Upper lobe of right lung (tissue), 1 donor: ENCODE results near the gene IGFL4. TPM values are rescaled to one million over a fixed set of nuclear protein-coding genes. Genes with fewer than 3 reads are reported as not detected.
A peak's percentile ranks its signal among the peaks of the same experiment; 100 is the strongest.

Source experiments
- ATAC-seq: fragments of 200-7000 bp; cut with Tn5 transposase; one replicate; pipeline ENCODE4 v1.9.1; 2020; ENCODE audit warnings: mild to moderate bottlenecking, moderate library complexity
- DNase-seq: peaks from one replicate; pipeline ENCODE4 v3.0.0-alpha.2; 2020
- H3K27ac ChIP-seq: fragments of 200-600 bp; one replicate; pipeline ENCODE4 v1.8.0; 2022
- H3K27me3 ChIP-seq: fragments of 200-600 bp; one replicate; pipeline ENCODE4 v1.8.0; 2022; ENCODE audit warnings: mild to moderate bottlenecking
- H3K36me3 ChIP-seq: fragments of 200-600 bp; one replicate; pipeline ENCODE4 v1.8.0; 2022
- H3K4me1 ChIP-seq: fragments of 200-600 bp; one replicate; pipeline ENCODE4 v1.8.0; 2022
- H3K4me3 ChIP-seq: fragments of 200-600 bp; one replicate; pipeline ENCODE4 v1.8.0; 2022; ENCODE audit warnings: mild to moderate bottlenecking
- H3K9me3 ChIP-seq: fragments of 200-600 bp; one replicate; pipeline ENCODE4 v1.8.0; 2022
- CTCF ChIP-seq: fragments of 200-600 bp; IDR thresholded peaks from one replicate; pipeline ENCODE4 v1.8.0; 2022; ENCODE audit warnings: antibody characterized with exemption
- intact Hi-C: fragments of 100-400 bp; cut with DNase I; formaldehyde crosslinking; loops from one replicate; pipeline ENCODE4 v1.11.0; 2022
- total RNA-seq: library from RNA; stranded (reverse); fragmentation: NEBNext Ultra II Directional; extraction: Animal tissue kit (Norgen Biotek cat#: 25700); gene quantifications from one replicate; pipeline ENCODE4 v1.2.1, GENCODE V29; 2021
- donor health status: DM: no; HTN: yes; CAD: no; lungs with severe emphysema.

Gene IGFL4
- total RNA-seq, 1 donor from 2014 or later, result not detected

DNA sequence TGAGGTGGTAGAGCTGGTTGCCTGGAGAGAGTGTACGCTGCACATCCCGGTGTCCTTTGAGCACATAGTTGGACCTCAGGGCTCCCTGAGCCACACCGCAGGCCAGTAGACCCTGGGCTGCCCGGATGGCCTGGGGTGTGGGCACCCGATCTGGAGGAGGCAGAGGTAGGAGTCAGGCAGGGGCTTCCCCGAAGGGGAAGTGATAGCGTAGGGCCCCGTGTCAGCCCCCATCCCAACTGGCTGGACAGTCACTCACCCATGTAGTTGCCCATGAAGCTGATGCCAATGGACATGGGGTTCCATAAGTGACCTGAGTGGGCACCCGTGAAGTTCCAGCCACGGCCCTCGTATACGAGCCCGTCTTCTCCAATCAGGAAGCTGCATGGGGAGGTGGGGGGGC lies 21.5 kb downstream of the IGFL4 start:
- TF ChIP-seq CTCF, result no peak
- H3K36me3 ChIP-seq, result no peaks in the 10 kb centered on the region
- intact Hi-C loops, result no loop called here
- H3K4me1 ChIP-seq, result peaks cover 4% of the 10 kb centered on the region
- no peak overlapping the region for H3K27ac ChIP-seq
- no peak overlapping the region for H3K4me3 ChIP-seq
- no peaks in the 10 kb centered on the region for H3K9me3 ChIP-seq
- ATAC-seq, result no peak
- H3K27me3 ChIP-seq, result peaks cover 30% of the 10 kb centered on the region
- no peak for DNase-seq

DNA sequence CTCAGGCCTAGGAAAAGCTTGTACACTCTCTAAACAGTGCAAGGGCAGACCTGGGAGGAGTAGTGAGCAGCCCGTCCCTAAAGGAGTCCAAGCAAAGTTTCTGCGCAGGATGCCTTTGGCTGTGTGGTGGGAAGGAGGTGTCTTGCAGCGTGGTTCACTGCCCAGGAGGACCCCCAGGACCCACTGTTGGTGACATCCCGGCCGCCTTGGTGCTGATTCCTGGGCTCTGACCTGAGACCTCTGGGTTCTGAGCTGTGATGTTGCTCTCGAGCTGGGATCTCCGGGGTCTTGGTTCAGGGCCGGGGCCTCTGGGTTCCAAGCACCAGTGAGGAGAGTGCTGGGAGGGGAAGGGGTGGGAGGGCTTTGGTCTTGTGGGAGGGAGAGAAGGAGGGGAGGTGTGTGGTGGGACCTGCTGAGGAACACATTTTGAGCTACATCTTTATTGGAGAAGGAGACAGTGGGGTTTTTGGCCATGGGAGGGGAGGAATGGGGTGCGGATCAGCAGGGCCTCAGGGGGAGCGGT lies 22.0 kb downstream of the IGFL4 start:
- no peaks in the 10 kb centered on the region for H3K9me3 ChIP-seq
- peaks cover 30% of the 10 kb centered on the region for H3K27me3 ChIP-seq
- intact Hi-C loops, result no loop called here
- no peak overlapping the region for H3K27ac ChIP-seq
- peaks cover 4% of the 10 kb centered on the region for H3K4me1 ChIP-seq
- ATAC-seq, result no peak
- no peak for DNase-seq
- TF ChIP-seq CTCF, result no peak
- no peak overlapping the region for H3K4me3 ChIP-seq
- no peaks in the 10 kb centered on the region for H3K36me3 ChIP-seq

- Histone ChIP-seq H3K27me3 (peaks cover 27% of the 10 kb centered on the region), H3K4me3 (no peak overlapping the region), H3K27ac (no peak overlapping the region), H3K9me3 (no peaks in the 10 kb centered on the region), H3K4me1 (peaks cover 4% of the 10 kb centered on the region), H3K36me3 (no peaks in the 10 kb centered on the region)
- ATAC-seq (no peak), DNase-seq (no peak)
- intact Hi-C loops, result no loop called here
- TF ChIP-seq CTCF, result no peak
These were observed 22.7 kb downstream of the IGFL4 start for GRCh38 chr19:46017874-46018675.

DNA sequence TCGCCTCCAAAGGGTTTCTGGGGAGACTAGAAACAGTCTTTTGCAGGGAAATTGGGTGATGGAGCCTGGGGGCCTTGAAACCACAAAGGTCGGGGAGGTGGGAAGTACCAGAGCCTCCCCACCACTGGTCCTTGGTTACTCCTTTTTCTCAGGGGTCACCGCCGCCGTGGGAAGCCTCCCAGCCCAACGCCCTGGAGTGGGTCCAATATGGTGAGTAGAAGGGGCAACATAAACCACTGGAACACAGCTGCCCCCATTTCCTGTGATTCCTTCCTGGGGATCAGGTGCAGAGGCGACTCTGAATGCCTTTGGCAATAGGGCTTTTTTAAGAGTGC lies 23.7 kb downstream of the IGFL4 start:
- peak; percentile 3 for TF ChIP-seq CTCF
- intact Hi-C loops, result no loop called here
- H3K27me3 ChIP-seq, result peaks cover 17% of the 10 kb centered on the region
- no peak overlapping the region for H3K4me3 ChIP-seq
- no peak overlapping the region for H3K27ac ChIP-seq
- no peak for ATAC-seq
- H3K9me3 ChIP-seq, result no peaks in the 10 kb centered on the region
- no peaks in the 10 kb centered on the region for H3K36me3 ChIP-seq
- H3K4me1 ChIP-seq, result peaks cover 4% of the 10 kb centered on the region
- DNase-seq, result no peak

DNA sequence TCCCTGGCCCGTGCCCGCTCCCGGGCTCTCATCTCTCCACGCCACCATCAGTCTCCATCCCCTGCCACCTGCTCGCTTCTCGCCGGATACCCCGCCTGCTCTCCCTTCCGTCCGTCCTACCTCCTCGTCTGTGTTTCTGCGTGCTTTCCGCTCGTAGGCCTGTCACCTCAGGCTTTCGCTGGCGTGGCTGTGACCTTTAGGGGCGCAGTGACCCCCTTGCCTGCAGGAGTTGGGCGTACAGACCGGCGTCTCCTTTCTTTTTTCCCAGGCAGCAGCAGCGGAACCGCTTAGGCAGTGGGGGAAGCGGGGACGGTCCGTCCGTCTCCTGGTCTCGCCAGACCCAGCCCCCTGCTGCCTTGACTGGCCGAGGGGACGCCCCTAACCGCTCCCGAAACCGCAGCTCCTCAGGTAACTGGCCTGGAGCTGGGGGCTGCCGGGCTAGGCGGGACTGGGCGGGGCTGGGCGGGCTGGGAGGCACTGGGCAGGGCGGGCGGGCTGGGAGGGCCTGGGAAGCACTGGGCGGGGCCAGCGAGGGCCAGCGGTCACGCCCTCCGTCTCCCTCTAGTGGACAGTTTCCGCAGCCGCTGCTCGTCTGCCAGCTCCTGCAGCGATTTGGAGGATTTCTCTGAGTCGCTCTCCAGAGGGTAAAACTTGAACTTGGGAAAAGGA lies 24.2 kb downstream of the IGFL4 start:
- peak; percentile 90 for TF ChIP-seq CTCF
- Histone ChIP-seq H3K27ac (no peak overlapping the region), H3K9me3 (no peaks in the 10 kb centered on the region), H3K4me1 (peaks cover 4% of the 10 kb centered on the region), H3K36me3 (no peaks in the 10 kb centered on the region), H3K4me3 (peak overlapping the region; percentile 71), H3K27me3 (peaks cover 15% of the 10 kb centered on the region)
- DNase-seq (peak; percentile 91), ATAC-seq (peak; percentile 86)
- intact Hi-C loops, result no loop called here
